ENCODE measurements around the gene NARS2. TPM values are rescaled to one million over a fixed set of nuclear protein-coding genes. Genes with fewer than 3 reads are reported as not detected.
"Not testable (repeated sequence)": the region's sequence is repeated elsewhere in the genome, so short reads cannot be mapped to it uniquely, and the experiment has no call there.

NARS2 gene
- total RNA-seq, 2 donors from 2014 or later, result 14.3 to 21.1 TPM

- ATAC-seq (replicated peaks), result peak; percentile 52
- Mint-ChIP-seq H3K27me3 (no peaks in the 10 kb centered on the region), H3K4me3 (no peak overlapping the region), H3K36me3 (ENCODE audit: low read depth) (peaks cover 61% of the 10 kb centered on the region), H3K27ac (no peak overlapping the region), H3K4me1 (peaks cover 9% of the 10 kb centered on the region), H3K9me3 (no peaks in the 10 kb centered on the region)
Observed at GRCh38 chr11:78564490-78565467, 9.9 kb downstream of the NARS2 start.

DNA sequence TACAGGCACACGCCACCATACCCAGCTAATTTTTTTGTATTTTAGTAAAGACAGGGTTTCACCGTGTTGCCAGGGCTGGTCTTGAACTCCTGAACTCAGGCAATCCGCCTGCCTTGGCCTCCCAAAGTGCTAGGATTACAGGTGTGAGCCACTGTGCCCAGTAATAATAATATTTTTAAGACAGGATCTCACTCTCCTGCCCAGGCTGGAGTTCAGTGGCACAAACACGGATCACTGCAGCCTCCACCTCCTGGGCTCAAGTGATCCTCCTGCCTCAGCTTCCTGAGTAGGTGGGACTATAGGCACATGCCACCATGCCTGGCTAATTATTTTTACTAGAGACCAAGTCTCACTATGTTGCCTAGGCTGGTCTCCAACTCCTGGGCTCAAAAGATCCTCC is 10.6 kb downstream of the NARS2 start:
- peaks cover 14% of the 10 kb centered on the region for H3K4me1 Mint-ChIP-seq
- ATAC-seq (replicated peaks); H3K9me3 Mint-ChIP-seq; H3K4me3 Mint-ChIP-seq; H3K27ac Mint-ChIP-seq; H3K27me3 Mint-ChIP-seq: not testable (repeated sequence)
- H3K36me3 Mint-ChIP-seq (ENCODE audit: low read depth), result peaks cover 66% of the 10 kb centered on the region

- not testable (repeated sequence) for H3K27me3 Mint-ChIP-seq; H3K4me3 Mint-ChIP-seq; ATAC-seq (replicated peaks); H3K9me3 Mint-ChIP-seq; H3K27ac Mint-ChIP-seq
- H3K4me1 Mint-ChIP-seq, result peaks cover 14% of the 10 kb centered on the region
- peaks cover 68% of the 10 kb centered on the region for H3K36me3 Mint-ChIP-seq (ENCODE audit: low read depth)
Observed at GRCh38 chr11:78563090-78563489, 11.6 kb downstream of the NARS2 start.

DNA sequence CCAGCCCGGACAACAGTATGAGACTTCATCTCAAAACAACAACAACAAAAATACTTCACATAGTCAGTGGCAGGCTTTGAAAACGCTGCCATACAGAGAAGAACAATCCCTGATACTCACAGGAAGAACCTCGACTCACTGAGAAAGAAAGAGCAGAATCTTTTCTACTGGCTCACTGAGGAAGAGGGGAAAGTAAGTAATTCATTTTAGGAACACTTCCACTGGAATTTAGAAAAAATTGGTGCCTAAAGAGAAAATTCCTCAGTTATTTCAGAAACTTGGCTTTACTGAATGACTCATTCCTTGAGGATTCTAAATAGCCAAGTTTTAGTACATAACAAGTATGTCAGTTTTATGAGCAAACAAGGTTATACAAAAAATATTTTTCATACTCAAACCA is 12.3 kb downstream of the NARS2 start:
- Mint-ChIP-seq H3K27ac (no peak overlapping the region), H3K4me1 (peaks cover 14% of the 10 kb centered on the region), H3K4me3 (no peak overlapping the region), H3K9me3 (no peaks in the 10 kb centered on the region), H3K36me3 (ENCODE audit: low read depth) (peaks cover 65% of the 10 kb centered on the region), H3K27me3 (no peaks in the 10 kb centered on the region)
- ATAC-seq (replicated peaks), result no peak

GRCh38 chr11:78560826-78561484 is 13.7 kb downstream of the NARS2 start:
- no peaks in the 10 kb centered on the region for H3K27me3 Mint-ChIP-seq
- peak overlapping the region; percentile 2 for H3K27ac Mint-ChIP-seq
- peak overlapping the region; percentile 56 for H3K4me3 Mint-ChIP-seq
- peaks cover 65% of the 10 kb centered on the region for H3K36me3 Mint-ChIP-seq (ENCODE audit: low read depth)
- ATAC-seq (replicated peaks), result no peak
- no peaks in the 10 kb centered on the region for H3K9me3 Mint-ChIP-seq
- H3K4me1 Mint-ChIP-seq, result peaks cover 14% of the 10 kb centered on the region

DNA sequence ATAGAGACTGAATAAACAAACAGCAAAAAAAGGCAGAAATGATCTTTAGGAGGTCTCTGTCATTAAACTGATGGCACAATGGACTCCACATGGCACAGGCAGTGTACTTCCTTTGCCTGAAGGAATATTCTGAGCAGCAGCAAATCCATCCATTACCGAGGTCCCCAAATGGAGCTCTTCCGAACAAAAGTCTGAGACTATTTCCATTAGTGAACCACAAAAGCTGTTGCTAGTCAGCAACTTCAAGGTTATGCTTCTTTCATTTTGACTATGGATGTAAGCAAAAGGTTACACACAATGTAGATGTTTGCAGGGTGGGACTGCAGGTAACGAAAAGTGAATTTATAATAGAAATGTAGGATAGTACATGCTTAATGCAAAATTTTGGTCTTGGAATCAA is 14.5 kb downstream of the NARS2 start:
- H3K27me3 Mint-ChIP-seq, result no peaks in the 10 kb centered on the region
- peak; percentile 86 for ATAC-seq (replicated peaks)
- peak overlapping the region; percentile 2 for H3K27ac Mint-ChIP-seq
- H3K4me1 Mint-ChIP-seq, result peaks cover 21% of the 10 kb centered on the region
- H3K4me3 Mint-ChIP-seq, result peak overlapping the region; percentile 56
- H3K9me3 Mint-ChIP-seq, result no peaks in the 10 kb centered on the region
- H3K36me3 Mint-ChIP-seq (ENCODE audit: low read depth), result peaks cover 65% of the 10 kb centered on the region

- Mint-ChIP-seq H3K27me3 (no peaks in the 10 kb centered on the region), H3K36me3 (ENCODE audit: low read depth) (peaks cover 63% of the 10 kb centered on the region), H3K9me3 (no peaks in the 10 kb centered on the region), H3K4me3 (no peak overlapping the region), H3K27ac (no peak overlapping the region), H3K4me1 (peaks cover 21% of the 10 kb centered on the region)
- ATAC-seq (replicated peaks), result no peak
Observed at GRCh38 chr11:78557236-78557635, 17.4 kb downstream of the NARS2 start.

DNA sequence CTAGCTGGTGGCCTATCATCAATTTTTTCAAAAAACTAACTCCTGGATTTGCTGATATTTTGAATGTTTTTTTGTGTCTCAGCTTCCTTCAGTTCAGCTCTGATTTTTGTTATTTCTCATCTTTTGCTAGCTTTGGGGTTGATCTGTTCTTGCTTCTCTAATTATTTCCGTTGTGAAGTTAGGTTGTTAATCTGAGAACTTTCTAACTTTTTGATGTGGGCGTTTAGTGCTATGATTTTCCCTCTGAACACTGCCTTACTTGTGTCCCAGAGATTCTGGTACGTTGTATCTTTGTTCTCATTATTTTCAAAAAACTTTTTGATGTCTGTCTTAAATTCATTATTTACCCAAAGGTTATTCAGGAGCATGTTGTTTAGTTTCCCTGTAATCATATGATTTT is 19.1 kb downstream of the NARS2 start:
- peak overlapping the region; percentile 0 for H3K27ac Mint-ChIP-seq
- H3K4me1 Mint-ChIP-seq, result peaks cover 17% of the 10 kb centered on the region
- no peaks in the 10 kb centered on the region for H3K9me3 Mint-ChIP-seq
- peak; percentile 54 for ATAC-seq (replicated peaks)
- H3K27me3 Mint-ChIP-seq, result no peaks in the 10 kb centered on the region
- peaks cover 63% of the 10 kb centered on the region for H3K36me3 Mint-ChIP-seq (ENCODE audit: low read depth)
- no peak overlapping the region for H3K4me3 Mint-ChIP-seq

GRCh38 chr11:78552881-78553280 is 21.8 kb downstream of the NARS2 start:
- no peak overlapping the region for H3K4me3 Mint-ChIP-seq
- H3K27me3 Mint-ChIP-seq, result no peaks in the 10 kb centered on the region
- H3K4me1 Mint-ChIP-seq, result peaks cover 6% of the 10 kb centered on the region
- H3K9me3 Mint-ChIP-seq, result no peaks in the 10 kb centered on the region
- no peak for ATAC-seq (replicated peaks)
- H3K27ac Mint-ChIP-seq, result no peak overlapping the region
- H3K36me3 Mint-ChIP-seq (ENCODE audit: low read depth), result peaks cover 40% of the 10 kb centered on the region

DNA sequence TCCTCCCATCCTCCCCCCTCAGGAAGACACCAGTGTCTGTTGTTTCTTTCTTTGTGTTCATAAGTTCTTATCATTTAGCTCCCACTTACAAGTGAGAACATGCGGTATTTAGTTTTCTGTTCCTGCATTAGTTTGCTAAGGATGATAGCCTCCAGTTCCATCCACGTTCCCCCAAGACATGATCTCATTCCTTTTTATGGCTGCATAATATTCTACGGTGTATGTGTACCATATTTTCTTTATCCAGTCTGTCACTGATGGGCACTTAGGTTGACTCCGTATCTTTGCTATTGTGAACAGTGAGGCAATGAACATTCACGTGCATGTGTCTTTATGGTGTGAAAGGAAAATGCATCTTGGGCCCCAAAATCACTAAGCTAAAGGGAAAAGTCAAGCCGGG is 22.5 kb downstream of the NARS2 start:
- not testable (repeated sequence) for H3K4me1 Mint-ChIP-seq; ATAC-seq (replicated peaks); H3K27ac Mint-ChIP-seq; H3K4me3 Mint-ChIP-seq; H3K9me3 Mint-ChIP-seq; H3K27me3 Mint-ChIP-seq
- H3K36me3 Mint-ChIP-seq (ENCODE audit: low read depth), result peaks cover 35% of the 10 kb centered on the region

GRCh38 chr11:78551066-78551465 is 23.6 kb downstream of the NARS2 start:
- H3K27me3 Mint-ChIP-seq, result no peaks in the 10 kb centered on the region
- peaks cover 6% of the 10 kb centered on the region for H3K4me1 Mint-ChIP-seq
- H3K36me3 Mint-ChIP-seq (ENCODE audit: low read depth), result peaks cover 25% of the 10 kb centered on the region
- no peaks in the 10 kb centered on the region for H3K9me3 Mint-ChIP-seq
- H3K4me3 Mint-ChIP-seq, result no peak overlapping the region
- no peak overlapping the region for H3K27ac Mint-ChIP-seq
- no peak for ATAC-seq (replicated peaks)

DNA sequence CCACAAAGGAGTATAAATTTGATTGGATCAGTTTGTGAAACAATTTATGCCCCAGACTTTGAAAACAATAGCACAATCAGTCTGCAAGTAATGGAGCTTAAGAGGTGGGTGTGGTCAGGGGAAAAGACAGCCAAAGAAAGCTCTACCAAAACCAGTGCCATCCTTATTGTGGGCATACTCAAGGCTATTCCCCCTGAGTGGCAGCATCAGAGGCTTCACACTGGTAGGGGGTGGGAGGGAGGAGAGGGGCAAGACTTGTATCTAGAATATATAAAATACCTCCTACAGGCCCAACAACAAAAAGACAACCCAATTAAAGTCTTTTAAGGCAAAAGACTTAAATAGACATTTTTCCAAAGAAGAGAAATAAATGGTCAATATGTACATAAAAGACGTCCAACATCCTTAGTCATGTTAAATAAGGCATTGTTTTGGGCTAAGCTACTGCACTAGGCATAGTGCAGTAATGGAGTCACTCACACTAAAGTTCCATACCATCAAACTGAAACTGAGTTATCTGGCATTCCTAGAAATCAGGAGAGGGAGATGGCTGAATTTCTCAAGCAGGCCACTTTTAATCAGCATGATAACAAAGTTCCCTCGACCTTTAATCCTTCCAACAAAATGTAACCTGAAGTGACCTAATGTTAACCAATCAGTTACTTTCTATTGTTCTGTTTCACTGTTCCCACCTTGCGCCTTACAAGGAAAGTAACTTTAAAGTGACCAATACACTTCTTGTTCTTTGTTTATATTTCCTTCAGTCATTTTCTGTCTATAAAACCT is 24.8 kb downstream of the NARS2 start:
- Mint-ChIP-seq H3K4me3 (no peak overlapping the region), H3K9me3 (no peaks in the 10 kb centered on the region), H3K4me1 (no peaks in the 10 kb centered on the region), H3K27ac (peak overlapping the region; percentile 58), H3K36me3 (ENCODE audit: low read depth) (peaks cover 21% of the 10 kb centered on the region), H3K27me3 (no peaks in the 10 kb centered on the region)
- no peak for ATAC-seq (replicated peaks)

DNA sequence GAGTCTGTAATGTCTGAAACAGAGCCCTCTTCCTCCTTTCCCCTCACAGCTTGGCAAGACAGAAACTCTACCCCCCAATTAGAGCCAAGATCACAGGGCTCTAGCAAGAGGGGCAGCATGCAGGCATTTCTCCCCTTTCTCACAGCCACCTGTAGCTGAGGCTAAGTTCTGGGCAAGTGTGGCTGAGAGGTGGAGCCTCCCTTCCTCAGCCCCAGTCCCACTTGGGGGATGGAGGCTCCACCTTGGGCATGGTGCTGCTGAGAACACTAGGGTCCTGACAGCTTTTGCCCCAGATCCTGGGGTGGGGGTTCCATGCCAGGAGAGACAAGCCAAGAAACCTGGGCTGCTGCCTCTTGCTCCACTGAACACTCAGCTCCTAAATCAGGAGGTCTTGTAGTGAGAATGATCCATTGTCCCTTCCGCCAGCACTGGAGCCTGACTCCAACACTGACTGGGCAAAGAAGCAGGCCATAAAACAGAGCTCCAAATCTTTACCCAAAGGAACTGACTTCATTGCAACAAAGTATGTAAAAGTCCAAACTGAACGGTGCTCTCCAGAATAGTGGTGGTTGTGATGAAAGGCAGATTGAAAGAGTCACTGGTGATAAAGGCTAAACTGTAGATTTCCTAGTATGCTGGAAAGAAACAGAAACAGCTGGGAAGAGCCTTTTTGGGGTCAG is 25.6 kb downstream of the NARS2 start:
- Mint-ChIP-seq H3K27me3 (no peaks in the 10 kb centered on the region), H3K27ac (peak overlapping the region; percentile 58), H3K36me3 (ENCODE audit: low read depth) (peaks cover 15% of the 10 kb centered on the region), H3K9me3 (no peaks in the 10 kb centered on the region), H3K4me3 (no peak overlapping the region), H3K4me1 (no peaks in the 10 kb centered on the region)
- no peak for ATAC-seq (replicated peaks)

Data from activated T-helper 17 cell treated with anti-CD3 and anti-CD28 coated beads, Interleukin-2, amount 50 U/mL, for 72 hours (primary cell).